A673 (cell line): ENCODE measurements around the gene DNAH10. TPM values are rescaled to one million over a fixed set of nuclear protein-coding genes. Genes with fewer than 3 reads are reported as not detected.
A peak's percentile ranks its signal among the peaks of the same experiment; 100 is the strongest.

Experiments used
- BruUV-seq: library from RNA; stranded (reverse); fragments of 400-500 nt; replicated peaks from 2 replicates; lab custom pipeline; 2021; lab: Mats Ljungman, UMichigan
- CTCF ChIA-PET: fragments of 300-600 bp; sonication (Branson Sonifier 250); formaldehyde crosslinking; loops from one replicate; lab custom pipeline; 2022; ENCODE audit warnings: antibody characterized with exemption; lab: Charles Lee
- POLR2A ChIA-PET: fragments of 300-600 bp; sonication (Branson Sonifier 250); formaldehyde crosslinking; loops from one replicate; lab custom pipeline; 2022; ENCODE audit warnings: antibody characterized with exemption; ENCODE audit not compliant: low non-redundant PET; lab: Charles Lee
- DNase-seq: peaks from one replicate; pipeline ENCODE4 v3.0.0-alpha.2; 2015; ENCODE audit warnings: low spot score
- H3K27ac ChIP-seq: fragments of 200-600 bp; sonication (generic); 2 replicates; pipeline ENCODE4 v1.5.1; 2016; ENCODE audit warnings: mixed run types, low read depth, mild to moderate bottlenecking, mixed read lengths, antibody characterized with exemption, low read length; ENCODE audit not compliant: poor library complexity, severe bottlenecking
- H3K27me3 ChIP-seq: fragments of 200-600 bp; sonication (generic); replicated peaks from 2 replicates; pipeline ENCODE4 v1.6.1; 2017; ENCODE audit warnings: mixed run types, low read depth, mild to moderate bottlenecking, mixed read lengths, antibody characterized with exemption, low read length; ENCODE audit not compliant: insufficient read depth, poor library complexity
- H3K36me3 ChIP-seq: fragments of 200-600 bp; sonication (generic); 2 replicates; pipeline ENCODE4 v1.6.1; 2016; ENCODE audit warnings: mixed run types, mild to moderate bottlenecking, mixed read lengths, antibody characterized with exemption, low read length; ENCODE audit not compliant: insufficient read depth, poor library complexity, severe bottlenecking
- H3K4me1 ChIP-seq: fragments of 200-600 bp; sonication (generic); 2 replicates; pipeline ENCODE4 v1.6.1; 2017; ENCODE audit warnings: mixed run types, mild to moderate bottlenecking, mixed read lengths, antibody characterized with exemption, low read length; ENCODE audit not compliant: insufficient read depth, poor library complexity, severe bottlenecking
- H3K4me3 ChIP-seq: fragments of 200-600 bp; sonication (generic); 2 replicates; pipeline ENCODE4 v1.5.1; 2016; ENCODE audit warnings: low read depth, mixed run types, mild to moderate bottlenecking, mixed read lengths, low read length; ENCODE audit not compliant: poor library complexity, severe bottlenecking
- H3K9me3 ChIP-seq: fragments of 200-600 bp; sonication (generic); 2 replicates; pipeline ENCODE4 v1.6.1; 2016; ENCODE audit warnings: mixed run types, low read depth, mild to moderate bottlenecking, mixed read lengths, antibody characterized with exemption, low read length; ENCODE audit not compliant: poor library complexity, severe bottlenecking
- CTCF ChIP-seq: fragments of 300-800, 200-600 bp; sonication (generic); conservative IDR thresholded peaks from 2 replicates; pipeline ENCODE4 v1.5.1; 2017; ENCODE audit warnings: low read depth, mild to moderate bottlenecking, antibody characterized with exemption, low read length, moderate library complexity, mixed read lengths
- EZH2 ChIP-seq: fragments of 200-600 bp; sonication (generic); IDR thresholded peaks from 2 replicates; pipeline ENCODE4 v1.6.1; 2017; ENCODE audit warnings: borderline replicate concordance, low read depth, mild to moderate bottlenecking, mixed read lengths, antibody characterized with exemption, low read length; ENCODE audit not compliant: poor library complexity, severe bottlenecking
- intact Hi-C: fragments of 100-400 bp; cut with micrococcal nuclease; formaldehyde crosslinking; loops from one replicate; pipeline ENCODE4 v1.10.0; 2022; ENCODE audit not compliant: unreplicated experiment
- total RNA-seq: library from RNA; stranded (reverse); gene quantifications from 2 replicates; pipeline ENCODE4 v1.2.3, GENCODE V29; 2021

The DNAH10 gene
- total RNA-seq, 1 experiment from 2014 or later: 1.1 TPM

- BruUV-seq: no TSS peak
- DNase-seq: no peak
- Histone ChIP-seq H3K4me1 (peaks cover 13% of the 10 kb centered on the region), H3K4me3 (no peak overlapping the region), H3K9me3 (no peaks in the 10 kb centered on the region), H3K36me3 (peaks cover 11% of the 10 kb centered on the region), H3K27ac (no peak overlapping the region), H3K27me3 (no peaks in the 10 kb centered on the region)
- POLR2A ChIA-PET: no interaction called here
- CTCF ChIA-PET: no interaction called here
- TF ChIP-seq CTCF (no peak), EZH2 (no peak)
- intact Hi-C loops: no loop called here
Observed at GRCh38 chr12:123982269-123982668, 220.2 kb downstream of the DNAH10 start.

- peak; percentile 68 for DNase-seq
- Histone ChIP-seq H3K27ac (no peak overlapping the region), H3K27me3 (no peaks in the 10 kb centered on the region), H3K36me3 (peaks cover 12% of the 10 kb centered on the region), H3K9me3 (no peaks in the 10 kb centered on the region), H3K4me1 (peaks cover 13% of the 10 kb centered on the region), H3K4me3 (no peak overlapping the region)
- ChIA-PET POLR2A (no interaction called here), CTCF (interaction anchor here (1.3 kb wide), 1 partner anchor 49 kb away, joined by 3 read pairs; no protein-coding TSS in a partner anchor)
- TF ChIP-seq CTCF (peak; percentile 61), EZH2 (no peak)
- intact Hi-C loops: no loop called here
- BruUV-seq: no TSS peak
Observed at GRCh38 chr12:123983822-123984485, 221.9 kb downstream of the DNAH10 start.

- no peak for TF ChIP-seq CTCF
- TF ChIP-seq EZH2: no peak
- no peak overlapping the region for H3K27ac ChIP-seq
- no peaks in the 10 kb centered on the region for H3K9me3 ChIP-seq
- no peak for DNase-seq
- intact Hi-C loops: no loop called here
- ChIA-PET POLR2A (no interaction called here), CTCF (interaction anchor here (1.3 kb wide), 1 partner anchor 48 kb away, joined by 3 read pairs; no protein-coding TSS in a partner anchor)
- BruUV-seq: no TSS peak
- H3K4me3 ChIP-seq: no peak overlapping the region
- peaks cover 13% of the 10 kb centered on the region for H3K4me1 ChIP-seq
- H3K27me3 ChIP-seq: no peaks in the 10 kb centered on the region
- H3K36me3 ChIP-seq: peaks cover 21% of the 10 kb centered on the region
Observed at GRCh38 chr12:123984903-123985302, 222.8 kb downstream of the DNAH10 start.

Other genes starting within 250 kb of the DNAH10 start
- gene RILPL1, start 228.6 kb upstream of the DNAH10 start, total RNA-seq: 10.2 and 17.4 TPM in 2 replicates
- 217 and 233 TPM in 2 replicates for gene TMED2, start 177.7 kb upstream of the DNAH10 start, total RNA-seq
- 49.5 and 53.4 TPM in 2 replicates for gene DDX55, start 160.2 kb upstream of the DNAH10 start, total RNA-seq
- 62.0 and 68.3 TPM in 2 replicates for gene EIF2B1, start 128.6 kb upstream of the DNAH10 start, total RNA-seq
- 44.9 and 45.9 TPM in 2 replicates for gene GTF2H3, start 128.5 kb upstream of the DNAH10 start, total RNA-seq
- gene TCTN2, start 91.2 kb upstream of the DNAH10 start, total RNA-seq: 9.6 and 11.8 TPM in 2 replicates
- 56.0 and 70.9 TPM in 2 replicates for gene ATP6V0A2, start 49.9 kb upstream of the DNAH10 start, total RNA-seq
- gene CCDC92, start 210.5 kb downstream of the DNAH10 start, total RNA-seq: 28.7 and 37.5 TPM in 2 replicates
- 135 and 144 TPM in 2 replicates for gene ZNF664, start 210.9 kb downstream of the DNAH10 start, total RNA-seq